HG03064 (cell line): Measurements from ENCODE around the gene CNIH3.

Experiments used
- ATAC-seq: cut with Tn5 transposase; IDR thresholded peaks from one replicate; pipeline ENCODE4 v1.9.1; 2021; ENCODE audit warnings: low read depth; ENCODE audit not compliant: unreplicated experiment

The CNIH3 gene

DNA sequence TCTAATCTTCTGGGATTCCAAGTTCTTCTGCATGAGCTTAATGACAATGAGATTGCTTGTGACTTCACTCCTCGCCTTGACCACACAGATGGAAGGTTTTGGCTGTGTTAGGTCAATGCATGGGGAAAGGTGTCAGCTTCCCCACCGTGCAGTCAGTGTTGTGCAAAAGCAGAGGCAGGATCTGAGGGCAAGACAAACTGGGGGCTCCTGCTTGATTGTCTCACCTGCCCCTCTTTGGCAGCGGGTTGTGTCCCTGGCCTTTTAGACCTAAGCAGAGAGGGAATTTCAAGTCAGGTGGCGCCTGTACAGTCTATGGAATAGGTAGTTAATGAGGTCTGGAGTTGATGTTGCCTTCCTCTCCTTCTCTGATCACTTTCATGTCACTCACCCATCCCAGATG lies 150.1 kb downstream of the CNIH3 start:
- ATAC-seq = no peak

DNA sequence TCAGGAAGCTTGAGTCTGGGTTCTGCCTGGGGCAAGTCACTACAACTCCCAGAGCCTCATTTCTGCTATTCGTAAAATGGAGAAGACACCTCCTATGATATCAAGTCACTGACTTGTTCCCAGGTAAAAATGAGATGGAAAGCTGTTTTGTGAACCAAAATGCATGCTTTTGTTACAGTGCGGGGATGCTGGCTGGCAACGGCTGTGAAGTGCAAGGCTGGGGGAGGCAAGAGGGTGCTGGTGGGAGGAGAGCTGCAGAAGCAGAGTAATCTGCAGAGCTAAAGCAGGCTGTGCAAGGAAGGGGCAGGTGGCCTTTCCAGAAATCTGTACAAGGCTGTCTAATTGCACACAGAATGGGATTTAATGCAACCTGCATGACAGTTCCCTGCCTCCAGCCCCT lies 150.9 kb downstream of the CNIH3 start:
- no peak for ATAC-seq

DNA sequence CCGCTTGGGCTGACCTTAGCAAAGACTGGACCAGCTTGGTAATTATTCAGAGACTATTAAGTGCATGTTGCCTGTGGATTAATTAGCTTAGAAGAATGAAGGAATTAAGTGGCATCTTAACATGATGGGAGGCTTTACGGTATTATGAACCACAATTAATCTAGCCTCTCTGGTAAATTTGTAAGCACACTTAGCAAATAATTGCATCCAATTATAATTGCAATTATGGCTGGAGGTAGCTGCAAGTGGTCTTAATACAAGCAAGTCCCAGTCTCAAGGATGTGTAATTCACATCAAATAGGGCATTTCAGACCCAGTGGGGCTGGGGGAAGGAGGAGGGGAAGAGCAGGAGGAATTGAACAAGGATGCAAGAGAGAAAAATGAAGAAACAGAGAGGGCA lies 151.6 kb downstream of the CNIH3 start:
- ATAC-seq = no peak

DNA sequence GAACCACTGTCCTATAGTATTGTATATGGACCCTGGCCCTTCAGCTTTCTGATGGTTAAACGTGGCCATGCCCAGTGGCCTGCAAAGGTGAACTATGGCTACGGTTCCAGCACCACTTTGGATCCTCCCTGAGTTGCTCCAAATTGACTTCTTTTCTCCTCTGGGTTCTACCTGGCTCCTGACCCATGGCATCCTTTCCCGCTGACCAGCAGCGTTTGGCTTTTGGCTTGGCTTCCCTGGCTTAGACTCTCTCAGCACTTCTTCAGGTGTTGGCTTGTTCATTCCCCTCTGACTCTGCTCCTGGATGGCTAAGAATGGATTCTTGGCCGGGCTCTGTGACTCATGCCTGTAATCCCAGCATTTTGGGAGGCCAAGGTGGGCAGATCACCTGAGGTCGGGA lies 152.9 kb downstream of the CNIH3 start:
- ATAC-seq = no peak

DNA sequence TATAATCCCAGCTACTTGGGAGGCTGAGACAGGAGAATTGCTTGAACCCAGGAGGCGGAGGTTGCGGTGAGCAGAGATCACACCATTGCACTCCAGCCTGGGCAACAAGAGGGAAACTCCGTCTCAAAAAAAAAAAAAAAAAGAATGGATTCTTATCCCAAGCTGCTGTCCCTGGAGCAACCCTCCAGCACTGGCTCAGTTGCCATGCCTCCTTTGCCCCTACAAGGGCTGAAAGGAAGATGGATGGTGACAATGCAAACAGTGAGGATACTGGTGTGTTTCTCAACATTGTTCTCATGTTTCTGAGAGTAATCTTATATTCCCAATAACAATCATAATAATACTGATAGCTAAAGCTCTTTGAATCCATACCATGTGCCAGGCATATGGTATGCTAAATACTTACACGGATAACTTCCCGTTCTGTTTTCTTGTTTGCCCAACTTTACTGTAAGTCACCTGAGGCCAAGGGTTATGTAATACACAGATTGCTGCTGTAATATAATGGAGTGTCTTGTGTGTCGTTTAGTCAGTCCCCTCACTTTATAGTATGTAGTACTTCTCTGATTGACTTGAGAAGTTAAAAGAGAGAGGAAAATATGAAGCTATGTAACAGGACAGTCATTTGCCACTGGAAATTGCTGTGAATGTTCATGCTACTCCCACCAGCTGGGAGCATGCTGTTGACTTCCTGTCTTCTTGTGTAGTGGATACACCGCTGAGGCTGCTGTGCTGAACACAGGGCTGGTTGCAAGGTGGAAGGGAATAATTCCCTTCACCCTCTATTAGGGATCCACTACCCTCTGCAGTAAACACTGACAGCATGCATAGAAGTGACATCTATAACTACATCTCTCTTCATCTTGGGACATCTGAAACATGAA lies 153.6 kb downstream of the CNIH3 start:
- no peak for ATAC-seq

DNA sequence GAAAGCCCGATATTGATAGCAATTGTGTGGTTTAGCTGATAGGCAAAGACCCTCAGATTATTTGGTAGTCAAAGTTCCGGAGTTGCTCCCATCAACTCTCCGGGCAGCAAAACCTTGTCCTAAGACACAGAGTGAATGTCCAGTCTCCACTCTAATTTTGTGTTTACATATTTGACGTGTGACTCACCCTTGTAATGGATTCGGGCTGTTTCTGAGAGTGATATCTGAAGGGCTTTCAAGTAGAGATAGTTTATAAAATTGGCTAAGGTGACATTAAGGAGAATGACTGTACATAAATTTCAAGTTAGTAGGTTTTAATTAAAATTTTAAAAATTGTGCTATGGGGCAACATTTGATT lies 154.2 kb downstream of the CNIH3 start:
- no peak for ATAC-seq

DNA sequence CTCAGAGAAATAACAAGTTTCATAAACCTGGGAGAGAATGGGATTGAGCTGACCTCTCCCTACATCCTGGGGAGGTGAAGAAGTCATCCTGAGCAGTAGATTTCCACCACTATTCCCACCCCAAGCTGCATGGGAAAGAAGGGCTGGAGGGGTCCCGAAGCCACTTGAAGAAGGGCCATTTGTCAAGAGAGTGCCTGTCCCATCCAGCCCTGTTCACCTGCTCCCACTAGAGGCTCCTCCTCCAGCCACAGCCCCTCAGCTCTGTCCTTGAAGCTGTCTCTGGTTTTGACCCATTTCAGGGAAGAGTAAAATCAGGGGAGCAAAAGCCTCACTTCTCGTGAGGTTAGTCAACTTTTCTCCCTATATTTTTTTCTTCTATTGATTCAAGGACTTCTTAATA lies 157.5 kb downstream of the CNIH3 start:
- ATAC-seq = no peak

DNA sequence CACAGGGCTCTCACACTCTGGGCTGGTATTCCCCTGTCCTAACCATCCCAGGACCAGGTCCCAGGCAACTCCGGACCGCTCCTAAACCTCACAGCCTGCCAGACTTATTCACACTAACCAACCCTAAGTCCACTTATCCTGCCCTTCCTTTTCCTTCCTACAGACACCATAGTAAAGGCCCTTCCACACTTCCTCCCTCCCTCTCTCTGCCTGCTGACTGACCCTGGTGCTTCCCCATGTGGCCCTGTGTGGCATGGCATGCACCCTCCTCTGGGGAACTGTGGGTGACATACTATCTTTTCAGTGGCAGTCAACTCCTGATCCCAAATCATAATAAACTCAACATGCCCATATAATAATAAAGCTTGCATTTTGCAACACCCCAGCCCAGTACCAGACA lies 158.3 kb downstream of the CNIH3 start:
- ATAC-seq = no peak

DNA sequence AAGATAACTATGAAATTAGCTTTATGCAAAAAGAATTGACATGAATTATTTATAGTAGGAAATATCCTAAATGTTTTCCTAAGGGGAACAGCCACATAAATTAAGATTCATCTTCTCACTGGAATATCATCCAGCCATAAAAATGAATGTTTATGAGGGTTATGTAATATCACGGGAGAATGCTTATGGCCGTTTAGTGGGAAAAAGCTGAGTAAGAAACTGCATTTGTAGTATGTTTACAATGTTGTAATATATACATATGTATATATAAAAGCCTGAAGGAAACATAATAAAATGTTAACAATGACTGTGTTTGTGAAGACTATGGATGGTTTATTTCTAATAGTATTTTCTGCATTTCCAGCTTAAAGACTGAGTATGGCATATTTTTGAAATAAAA lies 161.1 kb downstream of the CNIH3 start:
- ATAC-seq = no peak

DNA sequence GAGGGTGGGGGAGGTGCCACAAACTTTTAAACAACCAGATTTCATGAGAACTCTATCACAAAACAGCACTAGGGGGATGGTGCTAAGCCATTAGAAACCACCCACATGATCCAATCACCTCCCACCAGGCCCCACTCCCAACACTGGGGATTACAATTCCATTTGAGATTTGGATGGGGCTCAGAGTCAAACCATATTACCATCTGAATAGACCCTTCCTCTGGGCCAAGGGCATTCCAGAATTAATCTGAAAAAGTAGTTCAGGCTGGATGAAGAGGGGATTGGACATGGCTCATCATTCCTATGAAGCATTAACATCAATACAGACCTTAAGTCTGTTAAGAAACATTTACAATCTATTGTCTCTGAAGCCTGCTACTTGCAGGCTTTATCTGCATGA lies 163.4 kb downstream of the CNIH3 start:
- ATAC-seq = no peak

DNA sequence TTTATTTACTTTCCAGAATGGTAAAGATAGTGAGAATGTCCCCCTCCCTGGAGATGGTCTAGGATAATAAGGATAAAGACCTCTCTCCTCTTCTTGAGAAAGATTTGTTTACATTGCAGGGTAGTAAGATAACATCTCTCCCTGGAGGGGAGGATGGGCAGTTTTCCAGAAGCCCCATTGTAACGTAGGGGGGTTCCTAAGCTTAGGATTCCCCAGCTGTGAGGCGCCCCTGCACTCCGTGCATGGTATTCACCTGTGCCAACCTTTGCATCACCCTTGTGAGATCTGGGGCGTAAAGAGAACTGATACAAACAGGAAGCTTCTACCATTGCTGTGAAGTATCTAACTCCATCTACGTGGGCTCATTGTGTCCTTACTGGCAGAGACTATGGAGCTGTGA lies 164.6 kb downstream of the CNIH3 start:
- no peak for ATAC-seq

DNA sequence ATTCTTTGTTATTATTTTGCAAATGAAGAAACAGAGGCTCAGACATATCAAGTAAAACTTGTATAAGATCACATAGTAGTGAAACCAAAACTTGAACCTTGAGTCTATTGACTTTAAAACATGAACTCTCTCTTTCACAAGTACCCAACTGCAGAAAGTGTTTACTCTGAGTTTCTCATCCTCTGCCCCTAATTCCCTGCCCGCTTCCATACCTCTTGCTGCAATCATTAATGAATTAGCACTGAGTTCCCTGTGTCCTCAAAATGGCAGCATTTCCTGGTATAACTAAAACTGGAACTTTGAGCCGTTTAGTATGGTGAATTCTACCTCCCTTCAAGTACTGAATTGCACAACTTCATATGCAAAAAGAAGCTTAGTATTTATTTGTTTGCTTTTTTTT lies 165.7 kb downstream of the CNIH3 start:
- peak; percentile 55 for ATAC-seq

DNA sequence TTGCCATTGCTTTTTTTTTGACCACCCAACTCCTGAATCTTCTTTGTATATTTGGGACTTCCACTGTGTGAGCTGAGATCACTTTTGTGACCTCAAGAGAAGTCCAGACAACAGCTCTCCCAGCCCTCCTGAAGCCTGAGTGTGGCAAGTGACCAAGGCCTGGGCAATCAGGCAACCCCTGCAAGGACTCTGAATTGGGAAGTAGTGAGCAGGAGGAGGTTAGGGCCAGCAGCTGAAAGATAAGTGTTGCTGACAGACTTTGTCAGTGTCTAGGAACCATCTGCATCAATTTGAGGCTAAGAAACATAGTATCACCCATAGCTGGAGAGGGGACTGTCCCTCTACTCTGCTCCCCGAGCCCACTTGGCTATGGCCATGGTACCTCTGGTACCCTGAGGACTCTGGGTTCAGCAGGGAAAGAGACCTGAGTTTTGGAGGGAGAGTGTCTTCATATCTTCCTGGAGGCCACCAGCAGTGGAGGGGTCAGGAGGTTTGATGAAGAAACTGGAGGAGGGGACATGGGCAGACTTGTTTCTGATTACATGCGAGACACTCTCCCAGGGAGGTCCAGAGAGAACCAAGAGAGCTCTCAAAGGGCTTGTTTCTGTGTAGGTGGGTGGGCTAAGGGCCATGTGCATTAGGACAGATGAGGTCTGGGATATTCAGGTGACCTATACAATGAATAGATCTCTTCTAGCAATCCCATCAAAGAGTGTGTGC lies 166.3 kb downstream of the CNIH3 start:
- peak; percentile 3 for ATAC-seq

DNA sequence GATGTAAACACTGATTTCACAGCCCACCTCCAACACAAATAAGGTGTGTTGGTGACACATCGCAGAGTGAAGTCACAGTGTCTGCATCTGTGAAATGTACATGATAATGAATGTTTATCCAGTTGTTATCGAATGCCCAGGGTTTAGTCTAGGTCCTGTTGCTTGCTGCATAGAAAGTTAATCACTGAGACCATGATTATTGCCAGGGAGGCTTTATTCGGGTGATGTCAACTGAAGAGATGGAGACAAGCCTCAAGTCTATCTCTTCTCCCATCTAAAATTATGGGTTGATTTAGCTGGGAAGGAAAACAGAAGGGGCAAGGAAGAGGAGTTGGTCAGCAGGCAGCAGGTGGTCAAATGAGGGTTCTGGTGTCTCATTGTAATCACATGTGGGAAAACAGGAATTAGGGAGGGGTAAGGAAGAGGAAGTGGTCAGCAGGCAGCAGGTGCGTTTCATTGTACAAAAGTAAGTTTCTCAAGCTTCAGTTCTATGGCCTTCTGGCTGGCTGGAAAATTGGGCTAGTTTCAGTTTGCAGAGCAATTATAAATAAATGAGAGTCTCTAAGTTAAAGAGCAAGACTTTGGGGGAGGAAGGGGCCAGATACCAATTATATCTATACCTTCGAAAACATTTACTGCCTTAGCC lies 167.0 kb downstream of the CNIH3 start:
- peak; percentile 67 for ATAC-seq

DNA sequence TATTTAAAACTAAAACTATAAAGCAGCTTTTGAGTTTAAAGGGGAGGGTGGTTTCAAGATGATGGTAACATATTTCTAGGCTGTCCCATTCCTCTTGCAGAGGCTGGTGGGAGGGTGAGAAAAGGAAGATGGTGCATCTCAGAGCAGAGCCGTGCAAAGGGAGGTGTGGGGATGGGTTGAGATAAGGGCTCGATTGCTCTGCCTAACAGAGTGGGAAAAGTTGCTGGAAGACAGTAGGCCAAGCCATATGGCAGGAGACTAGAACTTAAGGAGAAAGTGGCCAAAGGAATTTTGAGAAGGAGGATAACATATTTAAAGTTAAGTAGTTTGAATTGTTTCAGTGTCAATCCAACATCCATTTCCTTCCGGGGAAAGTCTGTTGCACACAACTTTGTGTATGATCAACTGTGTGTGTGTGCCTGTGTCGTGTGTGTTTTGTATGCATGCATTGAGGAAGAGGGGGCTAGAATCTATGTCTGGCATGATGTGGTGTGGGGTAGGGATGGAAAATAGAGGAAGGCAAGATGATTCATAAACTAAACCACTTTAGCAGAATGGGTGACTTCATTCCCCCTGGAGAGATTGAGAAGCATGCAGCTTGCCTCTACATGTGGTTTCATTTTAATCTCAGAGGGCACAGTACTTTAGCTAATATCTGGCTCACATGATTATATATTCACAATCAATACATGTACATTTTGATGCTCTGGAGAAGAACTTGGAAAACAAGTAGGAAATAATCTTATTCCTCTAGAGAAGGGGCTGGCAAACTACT lies 168.3 kb downstream of the CNIH3 start:
- no peak for ATAC-seq

DNA sequence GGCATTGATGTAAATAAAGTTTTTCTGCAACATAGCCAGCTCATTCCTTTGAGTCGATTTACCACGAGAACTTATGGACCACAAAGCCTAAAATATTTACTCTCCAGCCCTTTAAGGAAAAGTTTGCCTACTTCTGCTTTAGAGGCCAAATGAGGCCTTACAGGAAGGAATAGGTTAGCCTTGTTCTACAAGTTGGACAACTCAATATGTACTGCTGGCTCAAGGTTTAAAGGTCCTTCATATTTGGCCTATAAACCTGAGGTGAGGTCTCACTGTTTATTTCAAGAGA lies 168.9 kb downstream of the CNIH3 start:
- no peak for ATAC-seq

DNA sequence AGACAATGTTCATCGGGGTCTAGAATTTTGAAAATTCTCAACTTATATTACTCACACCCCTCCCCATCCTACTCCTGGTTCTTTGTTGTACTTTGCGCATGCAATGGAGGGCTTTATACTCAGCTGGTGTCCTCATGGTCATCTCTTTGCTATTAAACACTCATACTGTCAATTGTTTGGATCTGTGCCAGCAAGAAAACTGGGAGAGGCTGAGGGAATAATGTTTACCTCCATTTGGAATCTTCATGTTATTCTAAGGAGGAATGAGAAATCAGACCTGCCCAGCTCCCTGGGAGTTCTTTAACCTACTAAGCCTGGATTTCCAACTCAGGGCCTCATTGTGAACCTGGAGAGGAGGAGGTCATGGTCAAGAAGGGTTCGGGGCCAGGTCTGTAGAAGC lies 169.5 kb downstream of the CNIH3 start:
- no peak for ATAC-seq

DNA sequence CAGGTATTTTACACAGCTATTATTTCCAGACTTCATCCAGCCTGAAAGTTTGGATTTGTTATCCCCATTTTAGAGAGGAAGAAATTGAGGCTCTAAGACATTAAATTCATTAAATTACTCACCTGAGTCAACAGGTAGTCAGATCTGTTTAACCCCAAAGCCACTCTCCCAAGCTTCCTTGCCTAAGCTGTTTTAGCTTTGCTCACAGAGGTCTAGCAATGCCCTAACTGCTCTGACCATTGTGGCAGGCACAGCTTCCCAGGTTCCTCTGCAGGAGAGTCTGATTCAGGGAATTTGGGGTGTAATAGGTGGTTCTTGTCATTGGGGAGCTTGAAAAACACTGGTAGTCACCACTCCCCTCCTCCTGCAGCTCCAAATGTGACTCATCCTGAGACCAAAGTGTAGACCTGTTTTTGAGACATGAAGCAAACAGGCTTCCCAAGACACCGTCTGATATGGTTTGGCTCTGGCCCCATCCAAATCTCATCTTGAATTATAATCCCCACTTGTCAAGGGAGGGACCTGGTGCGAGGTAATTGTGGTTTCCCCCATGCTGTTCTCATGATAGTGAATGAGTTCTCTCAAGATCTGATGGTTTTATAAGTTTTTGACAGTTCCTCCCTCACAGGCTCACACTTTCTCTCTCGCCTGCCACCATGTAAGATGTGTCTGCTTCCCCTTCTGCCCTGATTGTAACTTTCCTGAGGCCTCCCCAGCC lies 170.6 kb downstream of the CNIH3 start:
- ATAC-seq = no peak

DNA sequence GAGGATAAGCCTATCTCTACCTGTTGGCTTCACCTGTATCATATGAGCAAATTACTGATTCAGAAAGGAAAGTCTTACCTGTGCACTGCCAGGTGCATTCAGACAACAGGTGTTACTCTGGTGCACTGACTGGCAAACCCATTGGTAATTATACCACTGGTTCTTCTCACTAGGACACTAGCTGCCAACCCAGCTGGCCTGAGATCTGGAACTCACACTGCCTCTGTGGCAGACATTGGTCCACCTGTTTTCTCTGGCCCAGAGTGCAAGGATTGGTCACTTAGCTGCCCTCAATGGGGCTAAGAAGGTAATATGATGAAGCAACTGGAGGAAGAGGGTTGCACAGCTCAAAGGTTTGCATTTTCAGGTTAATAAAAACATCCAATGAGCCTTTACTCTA lies 173.2 kb downstream of the CNIH3 start:
- ATAC-seq = no peak
